CD4-positive, CD25-positive, alpha-beta regulatory T cell (primary cell): Measurements from ENCODE around the gene MOCS1. TPM values are rescaled to one million over a fixed set of nuclear protein-coding genes. Genes with fewer than 3 reads are reported as not detected.

Experiments used
- ATAC-seq, 2 donors: fragments of 150-1000 bp; cut with Tn5 transposase; one replicate each; pipeline ENCODE4 v1.10.0; 2021; ENCODE audit warnings: low read depth in 2 of 2, moderate number of reproducible peaks in 2 of 2, moderate library complexity in 1 of 2
- DNase-seq, 3 donors: peaks; one replicate each; pipeline versions ENCODE4 v3.0.0 to v3.0.0-alpha.2; 2012 to 2022; ENCODE audit warnings: mixed read lengths in 1 of 3
- H3K27ac ChIP-seq: one replicate; pipeline ENCODE4 v1.7.0; 2013; ENCODE audit warnings: mild to moderate bottlenecking, low read length; ENCODE audit not compliant: insufficient read depth, poor library complexity, severe bottlenecking
- H3K27me3 ChIP-seq: one replicate; pipeline ENCODE4 v1.7.0; 2013; ENCODE audit warnings: low read length; ENCODE audit not compliant: control insufficient read depth, insufficient read depth
- H3K36me3 ChIP-seq: one replicate; pipeline ENCODE4 v1.7.0; 2013; ENCODE audit warnings: mild to moderate bottlenecking, low read length, moderate library complexity; ENCODE audit not compliant: control insufficient read depth, insufficient read depth
- H3K4me1 ChIP-seq: 2 replicates; pipeline ENCODE4 v1.7.0; 2013; ENCODE audit warnings: mild to moderate bottlenecking, low read length; ENCODE audit not compliant: insufficient read depth, control insufficient read depth, poor library complexity, severe bottlenecking
- H3K4me3 ChIP-seq: one replicate; pipeline ENCODE4 v1.7.0; 2013; ENCODE audit warnings: low read depth, mild to moderate bottlenecking, low read length, moderate library complexity
- H3K9me3 ChIP-seq, 2 experiments: 1 replicate in 1 of 2; 2 replicates in 1 of 2; pipeline ENCODE4 v1.7.0; 2013; ENCODE audit warnings: low read length in 2 of 2, mild to moderate bottlenecking in 1 of 2, moderate library complexity in 1 of 2; ENCODE audit not compliant: control insufficient read depth in 2 of 2
- H3K27ac Mint-ChIP-seq, 3 donors: one replicate each; pipeline ENCODE4 v1.8.0; 2020 to 2022; ENCODE audit warnings: mild to moderate bottlenecking in 3 of 3, mixed read lengths in 3 of 3, moderate library complexity in 2 of 3
- H3K27me3 Mint-ChIP-seq: one replicate; pipeline ENCODE4 v1.8.0; 2022; ENCODE audit warnings: mild to moderate bottlenecking, mixed read lengths
- H3K36me3 Mint-ChIP-seq: one replicate; pipeline ENCODE4 v1.8.0; 2020; ENCODE audit warnings: mixed read lengths
- H3K4me1 Mint-ChIP-seq, 4 donors: one replicate each; pipeline ENCODE4 v1.8.0; 2020 to 2022; ENCODE audit warnings: mixed read lengths in 4 of 4, mild to moderate bottlenecking in 1 of 4
- H3K4me3 Mint-ChIP-seq, 4 donors: one replicate each; pipeline ENCODE4 v1.8.0; 2020 to 2022; ENCODE audit warnings: mild to moderate bottlenecking in 4 of 4, mixed read lengths in 4 of 4, moderate library complexity in 3 of 4
- H3K9me3 Mint-ChIP-seq, 7 donors: one replicate each; pipeline ENCODE4 v1.8.0; 2020 to 2022; ENCODE audit warnings: mixed read lengths in 7 of 7, mild to moderate bottlenecking in 3 of 7, moderate library complexity in 2 of 7
- polyA plus RNA-seq, 4 donors: library from polyadenylated mRNA; unstranded; fragments of 300-500 nt; fragmentation: Illumina TruSeq; gene quantifications; one replicate each; pipeline ENCODE4 v1.2.3, GENCODE V29; 2021
- total RNA-seq: library from RNA; stranded (reverse); gene quantifications from one replicate; pipeline ENCODE4 v1.2.3, GENCODE V29; 2022

The MOCS1 gene
- total and polyA plus RNA-seq, 5 donors from 2014 or later: 0.10 to 0.69 (median 0.32) TPM; not detected in 2

DNA sequence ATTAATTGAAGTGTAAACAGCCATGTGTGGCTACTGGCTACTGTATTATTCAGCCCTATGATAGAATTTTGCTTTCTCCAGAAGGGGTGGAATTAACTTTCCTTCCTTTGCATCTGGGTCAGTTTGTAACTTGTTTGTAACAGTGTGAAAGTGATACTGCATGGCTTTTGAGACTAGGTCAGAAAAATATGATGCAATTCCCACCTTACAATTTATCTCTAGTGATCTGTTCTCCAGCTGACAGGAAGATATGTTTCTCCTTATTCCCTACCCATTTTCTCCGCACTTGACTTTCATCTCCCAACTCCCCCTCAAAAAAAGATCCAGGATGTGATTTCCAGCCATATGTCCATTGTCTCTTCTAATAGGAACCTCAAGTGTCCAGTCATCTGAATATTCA is 2.6 kb upstream of the MOCS1 start:
- H3K4me3 Mint-ChIP-seq: no peak overlapping the region
- H3K36me3 Mint-ChIP-seq: no peaks in the 10 kb centered on the region
- Histone ChIP-seq H3K9me3 (no peaks in the 10 kb centered on the region), H3K4me1 (no peaks in the 10 kb centered on the region), H3K27me3 (peaks cover 5% of the 10 kb centered on the region), H3K27ac (no peak overlapping the region), H3K36me3 (no peaks in the 10 kb centered on the region), H3K4me3 (no peak overlapping the region)
- H3K27ac Mint-ChIP-seq: no peak overlapping the region
- peaks cover 0 to 8% (median 0%) of the 10 kb centered on the region in 4 donors for H3K4me1 Mint-ChIP-seq
- no peak for DNase-seq
- H3K9me3 Mint-ChIP-seq: peaks cover 0 to 5% (median 0%) of the 10 kb centered on the region in 7 donors
- H3K27me3 Mint-ChIP-seq: peaks cover 16% of the 10 kb centered on the region
- no peak for ATAC-seq

DNA sequence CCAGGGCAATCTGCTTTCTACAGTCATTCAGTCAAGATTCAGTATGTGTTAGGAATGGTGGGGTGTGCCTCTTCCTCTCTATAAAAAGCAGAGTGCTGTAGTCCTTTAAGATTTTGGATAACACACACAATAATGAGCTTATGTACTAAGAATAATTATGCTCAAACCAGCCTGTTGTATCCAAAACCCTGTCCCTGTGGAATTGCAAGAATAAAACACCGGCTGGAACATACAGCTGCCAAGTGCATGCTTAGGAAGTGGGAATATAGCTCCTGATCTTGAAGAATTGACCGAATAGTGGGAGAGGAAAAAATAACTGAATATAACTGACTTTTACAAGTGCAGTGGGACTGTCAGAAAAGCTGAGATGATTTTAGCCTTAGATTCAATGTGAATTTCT is 979 bp upstream of the MOCS1 start:
- Histone ChIP-seq H3K4me1 (no peaks in the 10 kb centered on the region), H3K9me3 (no peaks in the 10 kb centered on the region), H3K36me3 (no peaks in the 10 kb centered on the region), H3K27ac (no peak overlapping the region), H3K4me3 (no peak overlapping the region), H3K27me3 (peaks cover 5% of the 10 kb centered on the region)
- ATAC-seq: no peak
- Mint-ChIP-seq H3K27me3 (peaks cover 16% of the 10 kb centered on the region), H3K36me3 (no peaks in the 10 kb centered on the region), H3K4me1 (peaks cover 0 to 8% (median 0%) of the 10 kb centered on the region in 4 donors), H3K27ac (peak overlapping the region in 1 of 3 donors; percentile 45), H3K9me3 (peaks cover 0 to 5% (median 0%) of the 10 kb centered on the region in 7 donors), H3K4me3 (no peak overlapping the region)
- no peak for DNase-seq

DNA sequence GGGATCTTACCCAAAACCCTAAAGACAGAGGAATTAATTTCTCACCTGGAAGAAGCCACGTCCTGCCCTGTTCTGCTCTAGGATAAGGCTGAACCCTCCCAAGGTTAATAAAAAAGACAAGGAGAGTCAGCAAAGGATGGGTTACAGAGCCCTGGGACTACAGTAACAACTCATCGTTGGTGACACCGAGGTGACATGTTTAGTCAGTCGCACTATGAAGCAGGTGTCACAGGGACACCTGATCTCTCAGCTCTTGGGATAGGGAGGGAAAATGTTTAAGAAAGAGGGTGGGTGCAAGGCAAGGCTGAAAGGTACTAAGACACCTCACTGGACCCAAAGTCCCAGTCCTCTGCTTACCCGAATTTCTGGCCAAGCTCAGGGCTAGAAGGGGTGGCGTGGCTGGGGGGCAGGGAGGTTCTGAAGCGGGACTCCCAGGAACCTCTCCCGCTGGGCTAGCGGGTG is 562 bp downstream of the MOCS1 start:
- Histone ChIP-seq H3K4me3 (no peak overlapping the region), H3K36me3 (no peaks in the 10 kb centered on the region), H3K27me3 (peaks cover 5% of the 10 kb centered on the region), H3K9me3 (no peaks in the 10 kb centered on the region), H3K27ac (no peak overlapping the region), H3K4me1 (no peaks in the 10 kb centered on the region)
- peaks cover 0 to 7% (median 0%) of the 10 kb centered on the region in 7 donors for H3K9me3 Mint-ChIP-seq
- peak overlapping the region in 1 of 3 donors; percentile 56 for H3K27ac Mint-ChIP-seq
- peaks cover 0 to 8% (median 0%) of the 10 kb centered on the region in 4 donors for H3K4me1 Mint-ChIP-seq
- peaks cover 16% of the 10 kb centered on the region for H3K27me3 Mint-ChIP-seq
- DNase-seq: no peak
- H3K36me3 Mint-ChIP-seq: no peaks in the 10 kb centered on the region
- H3K4me3 Mint-ChIP-seq: peak overlapping the region in 3 of 4 donors; percentile 11 to 85 (median 79)
- peak in 1 of 2 donors; percentile 4 for ATAC-seq

DNA sequence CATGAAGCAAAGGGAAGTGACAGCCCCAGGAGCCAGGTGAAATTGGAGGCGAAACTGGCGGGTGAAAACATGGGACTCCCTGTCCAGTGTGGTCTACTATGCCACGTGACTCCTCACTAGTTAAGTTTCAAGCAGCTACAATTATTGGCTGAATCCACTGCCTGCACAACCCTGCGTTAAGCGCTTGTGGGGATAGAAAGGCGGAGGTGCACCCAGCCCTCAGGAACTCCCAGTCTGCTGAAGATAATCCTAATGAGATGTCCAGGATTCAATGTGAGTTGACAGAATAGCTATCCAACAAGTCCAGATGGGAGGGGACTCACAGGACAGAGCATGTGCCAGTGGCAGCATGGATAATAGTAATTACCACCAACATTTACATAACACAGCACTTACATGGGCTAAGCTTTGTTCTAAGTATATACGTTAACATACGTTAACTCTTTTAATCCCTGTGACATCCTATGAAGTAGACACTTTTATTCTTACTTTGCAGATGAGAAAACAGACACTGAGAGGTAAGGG is 1.8 kb downstream of the MOCS1 start:
- DNase-seq (no peak), ATAC-seq (no peak)
- Mint-ChIP-seq H3K27ac (no peak overlapping the region), H3K4me1 (peaks cover 0 to 8% (median 0%) of the 10 kb centered on the region in 4 donors), H3K4me3 (peak overlapping the region in 1 of 4 donors; percentile 44), H3K27me3 (peaks cover 11% of the 10 kb centered on the region), H3K36me3 (no peaks in the 10 kb centered on the region), H3K9me3 (peaks cover 0 to 7% (median 0%) of the 10 kb centered on the region in 7 donors)
- Histone ChIP-seq H3K27ac (no peak overlapping the region), H3K4me1 (no peaks in the 10 kb centered on the region), H3K27me3 (peaks cover 5% of the 10 kb centered on the region), H3K9me3 (no peaks in the 10 kb centered on the region), H3K4me3 (no peak overlapping the region), H3K36me3 (no peaks in the 10 kb centered on the region)

DNA sequence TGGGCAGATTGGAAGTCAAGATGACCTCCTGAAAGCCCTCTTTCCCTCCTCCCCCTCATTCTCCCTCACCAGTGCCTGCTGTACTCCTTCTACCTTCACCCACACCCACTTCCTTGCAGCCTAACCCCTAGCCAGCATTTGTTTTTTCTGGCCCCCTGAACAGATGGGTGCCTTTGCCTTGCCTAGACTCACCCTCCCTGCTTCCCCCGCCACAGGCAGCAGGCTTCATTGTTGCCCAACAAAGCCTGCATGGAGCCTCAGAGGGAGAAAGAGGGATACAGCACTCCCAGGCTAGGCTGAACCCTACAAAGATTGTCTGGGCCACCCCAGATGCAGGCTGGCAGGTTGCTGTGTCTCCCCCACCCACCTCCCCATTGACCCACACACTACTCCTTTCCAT is 2.7 kb downstream of the MOCS1 start:
- no peaks in the 10 kb centered on the region for H3K36me3 Mint-ChIP-seq
- ATAC-seq: no peak

DNA sequence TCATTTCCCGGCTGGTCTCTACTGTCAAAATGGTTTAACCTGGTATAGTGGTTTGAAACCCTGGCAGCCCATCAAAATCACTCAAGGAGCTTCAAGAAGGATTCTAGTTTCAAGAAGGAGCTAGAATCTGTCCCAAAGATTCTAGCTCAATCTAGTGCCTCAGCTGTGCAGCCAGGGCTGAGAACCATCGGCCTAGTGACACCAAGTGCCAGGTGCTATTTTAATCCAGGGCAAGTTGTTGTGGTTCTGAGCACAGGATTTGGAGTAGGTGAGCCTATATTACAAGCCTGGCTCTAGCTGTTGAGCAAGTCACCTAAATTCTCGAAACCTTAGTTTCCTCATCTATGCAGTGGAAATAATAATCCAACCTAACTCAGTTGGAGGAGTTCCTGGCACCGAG is 3.7 kb downstream of the MOCS1 start:
- no peaks in the 10 kb centered on the region for H3K36me3 ChIP-seq
- Mint-ChIP-seq H3K4me1 (peaks cover 0 to 12% (median 2%) of the 10 kb centered on the region in 4 donors), H3K27ac (no peak overlapping the region), H3K4me3 (no peak overlapping the region), H3K27me3 (peaks cover 10% of the 10 kb centered on the region), H3K9me3 (peaks cover 0 to 6% (median 2%) of the 10 kb centered on the region in 7 donors), H3K36me3 (no peaks in the 10 kb centered on the region)
- peaks cover 0 to 5% of the 10 kb centered on the region in 2 experiments for H3K9me3 ChIP-seq
- no peaks in the 10 kb centered on the region for H3K4me1 ChIP-seq
- DNase-seq: no peak
- H3K4me3 ChIP-seq: no peak overlapping the region
- ATAC-seq: no peak
- peaks cover 5% of the 10 kb centered on the region for H3K27me3 ChIP-seq
- no peak overlapping the region for H3K27ac ChIP-seq

More for the DNA sequence above, 2.7 kb downstream of the MOCS1 start:
- H3K4me1 ChIP-seq: no peaks in the 10 kb centered on the region
- Mint-ChIP-seq H3K27ac (no peak overlapping the region), H3K4me3 (no peak overlapping the region), H3K4me1 (peaks cover 0 to 8% (median 0%) of the 10 kb centered on the region in 4 donors), H3K9me3 (peaks cover 0 to 7% (median 0%) of the 10 kb centered on the region in 7 donors), H3K27me3 (peaks cover 11% of the 10 kb centered on the region)
- peaks cover 0 to 5% of the 10 kb centered on the region in 2 experiments for H3K9me3 ChIP-seq
- no peak overlapping the region for H3K4me3 ChIP-seq
- DNase-seq: no peak
- no peaks in the 10 kb centered on the region for H3K36me3 ChIP-seq
- H3K27me3 ChIP-seq: peaks cover 5% of the 10 kb centered on the region
- no peak overlapping the region for H3K27ac ChIP-seq

DNA sequence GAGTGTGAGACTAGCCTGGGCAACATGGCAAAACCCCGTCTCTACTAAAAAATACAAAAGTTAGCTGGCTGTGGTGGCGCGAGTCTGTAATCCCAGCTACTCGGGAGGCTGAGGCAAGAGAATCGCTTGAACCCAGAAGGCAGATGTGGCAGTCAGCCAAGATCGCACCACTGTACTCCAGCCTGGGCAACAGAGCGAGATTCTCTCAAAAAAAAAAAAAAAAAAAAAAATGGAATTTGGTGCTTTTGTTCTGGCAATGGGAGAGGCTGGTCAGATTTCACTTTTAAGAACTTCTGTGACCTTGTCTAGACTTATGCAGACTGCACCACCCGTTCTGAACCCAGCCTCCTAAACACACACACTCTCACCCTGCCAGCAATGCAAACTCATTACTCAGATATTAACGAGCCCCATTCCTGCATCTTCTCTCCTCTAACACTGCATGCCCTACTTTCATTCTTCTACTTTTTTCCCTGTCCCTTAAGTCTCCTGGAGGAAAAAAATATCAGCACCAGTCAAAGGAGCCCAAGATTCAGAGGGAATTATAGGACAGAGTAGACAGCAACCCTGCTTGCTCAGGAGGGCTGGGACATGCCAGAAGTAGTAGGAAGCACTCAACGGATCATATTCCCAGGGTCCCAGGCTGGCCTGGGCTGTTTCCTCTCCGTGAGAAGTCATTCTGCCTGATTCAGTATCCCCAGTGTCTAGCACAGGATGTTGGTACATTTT is 4.4 kb downstream of the MOCS1 start:
- peaks cover 2% of the 10 kb centered on the region for H3K27me3 ChIP-seq
- peaks cover 0 to 12% (median 2%) of the 10 kb centered on the region in 4 donors for H3K4me1 Mint-ChIP-seq
- ATAC-seq: no peak
- no peaks in the 10 kb centered on the region for H3K4me1 ChIP-seq
- H3K4me3 ChIP-seq: no peak overlapping the region
- no peak for DNase-seq
- peaks cover 4% of the 10 kb centered on the region for H3K27me3 Mint-ChIP-seq
- H3K27ac ChIP-seq: no peak overlapping the region
- peaks cover 0 to 5% of the 10 kb centered on the region in 2 experiments for H3K9me3 ChIP-seq
- peaks cover 0 to 7% (median 2%) of the 10 kb centered on the region in 7 donors for H3K9me3 Mint-ChIP-seq
- no peaks in the 10 kb centered on the region for H3K36me3 ChIP-seq
- H3K4me3 Mint-ChIP-seq: no peak overlapping the region
- H3K27ac Mint-ChIP-seq: peak overlapping the region in 1 of 3 donors; percentile 36
- H3K36me3 Mint-ChIP-seq: no peaks in the 10 kb centered on the region
